Subcutaneous adipose tissue (tissue), 4 donors: ENCODE results near the gene CYTH3. TPM values are rescaled to one million over a fixed set of nuclear protein-coding genes. Genes with fewer than 3 reads are reported as not detected.

Source experiments
- total RNA-seq, 4 donors: library from RNA; depleted of rRNA; stranded (reverse); fragments of >200 nt; gene quantifications; one replicate each; pipeline ENCODE4 v1.1.0, GENCODE V29; 2016
- TF ChIP-seq, protein P1 (sequence below): fragments of 450-650 bp; IDR thresholded peaks from one replicate; pipeline ENCODE4 v1.5.1; 2016; ENCODE audit warnings: low read depth, mild to moderate bottlenecking, control low read depth, antibody characterized with exemption, moderate library complexity

CYTH3 gene
- total RNA-seq, 4 donors from 2014 or later, result 23.6 to 84.0 (median 34.8) TPM

DNA sequence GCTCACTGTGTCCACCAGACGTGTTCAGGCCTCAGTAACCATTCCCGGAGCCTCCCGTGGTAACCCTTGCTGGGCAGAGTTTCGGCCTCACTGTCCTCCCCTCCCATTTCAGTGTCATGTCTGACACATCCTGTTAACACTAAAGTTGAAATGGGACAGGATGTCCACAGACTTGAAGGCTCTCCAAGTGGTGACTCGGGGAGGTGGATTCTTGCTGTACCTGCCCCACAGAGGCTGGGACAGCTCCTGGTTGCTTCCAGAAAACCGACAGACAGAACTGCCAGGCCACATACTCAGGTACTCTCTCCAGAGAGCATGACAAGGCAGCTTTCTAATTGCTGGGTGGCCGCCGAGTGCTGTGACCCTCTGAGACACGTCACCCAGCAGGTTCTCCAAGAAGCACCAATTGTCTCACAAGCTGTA lies 17.9 kb upstream of the CYTH3 start:
- TF ChIP-seq, protein P1, sequence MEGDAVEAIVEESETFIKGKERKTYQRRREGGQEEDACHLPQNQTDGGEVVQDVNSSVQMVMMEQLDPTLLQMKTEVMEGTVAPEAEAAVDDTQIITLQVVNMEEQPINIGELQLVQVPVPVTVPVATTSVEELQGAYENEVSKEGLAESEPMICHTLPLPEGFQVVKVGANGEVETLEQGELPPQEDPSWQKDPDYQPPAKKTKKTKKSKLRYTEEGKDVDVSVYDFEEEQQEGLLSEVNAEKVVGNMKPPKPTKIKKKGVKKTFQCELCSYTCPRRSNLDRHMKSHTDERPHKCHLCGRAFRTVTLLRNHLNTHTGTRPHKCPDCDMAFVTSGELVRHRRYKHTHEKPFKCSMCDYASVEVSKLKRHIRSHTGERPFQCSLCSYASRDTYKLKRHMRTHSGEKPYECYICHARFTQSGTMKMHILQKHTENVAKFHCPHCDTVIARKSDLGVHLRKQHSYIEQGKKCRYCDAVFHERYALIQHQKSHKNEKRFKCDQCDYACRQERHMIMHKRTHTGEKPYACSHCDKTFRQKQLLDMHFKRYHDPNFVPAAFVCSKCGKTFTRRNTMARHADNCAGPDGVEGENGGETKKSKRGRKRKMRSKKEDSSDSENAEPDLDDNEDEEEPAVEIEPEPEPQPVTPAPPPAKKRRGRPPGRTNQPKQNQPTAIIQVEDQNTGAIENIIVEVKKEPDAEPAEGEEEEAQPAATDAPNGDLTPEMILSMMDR, result no peak

DNA sequence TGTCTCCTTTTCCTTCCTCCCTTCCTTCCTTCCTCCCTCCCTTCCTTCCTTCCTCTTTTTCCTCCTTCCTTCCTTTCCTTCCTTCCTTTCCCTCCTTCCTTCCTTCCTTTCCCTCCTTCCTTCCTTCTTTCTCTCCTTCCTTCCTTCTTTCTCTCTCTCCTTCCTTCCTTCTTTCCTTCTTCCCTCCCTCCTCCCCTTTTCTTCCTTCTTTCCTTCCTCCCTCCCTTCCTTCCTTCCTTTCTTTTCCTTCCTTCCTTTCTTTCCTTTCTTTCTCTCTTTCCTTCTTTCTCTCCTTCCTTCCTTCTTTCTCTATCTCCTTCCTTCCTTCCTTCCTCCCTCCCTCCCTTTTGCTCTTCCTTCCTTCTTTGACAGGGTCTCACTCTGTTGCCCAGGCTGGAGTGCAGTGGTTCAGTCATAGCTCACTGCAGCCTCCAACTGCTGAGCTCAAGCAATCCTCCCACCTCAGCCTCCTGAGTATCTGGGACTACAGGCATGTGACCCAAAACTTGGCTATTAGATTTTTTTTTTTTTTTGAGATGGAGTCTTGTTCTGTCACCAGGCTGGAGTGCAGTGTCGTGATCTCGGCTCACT lies 15.9 kb upstream of the CYTH3 start:
- TF ChIP-seq, protein P1, result no peak

DNA sequence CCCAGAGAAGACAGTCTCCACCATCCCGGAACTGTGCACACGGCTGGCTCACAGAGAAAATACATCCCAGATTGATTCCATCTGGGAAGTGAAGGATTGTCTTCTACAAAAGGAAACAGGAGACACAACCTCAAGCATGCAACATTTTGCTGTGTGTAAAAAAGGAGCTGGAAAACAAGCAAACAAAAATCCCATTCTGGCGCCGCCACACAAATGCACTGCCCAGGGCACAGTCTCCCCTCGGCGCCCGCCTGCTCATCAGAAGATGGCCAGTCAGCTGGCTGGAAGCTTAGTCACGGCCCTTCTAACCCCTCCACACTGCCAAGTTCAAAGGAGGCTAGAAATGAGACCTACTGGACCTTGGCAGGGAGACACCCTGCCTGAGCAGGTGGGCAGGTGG lies 14.1 kb upstream of the CYTH3 start:
- TF ChIP-seq, protein P1, result no peak

DNA sequence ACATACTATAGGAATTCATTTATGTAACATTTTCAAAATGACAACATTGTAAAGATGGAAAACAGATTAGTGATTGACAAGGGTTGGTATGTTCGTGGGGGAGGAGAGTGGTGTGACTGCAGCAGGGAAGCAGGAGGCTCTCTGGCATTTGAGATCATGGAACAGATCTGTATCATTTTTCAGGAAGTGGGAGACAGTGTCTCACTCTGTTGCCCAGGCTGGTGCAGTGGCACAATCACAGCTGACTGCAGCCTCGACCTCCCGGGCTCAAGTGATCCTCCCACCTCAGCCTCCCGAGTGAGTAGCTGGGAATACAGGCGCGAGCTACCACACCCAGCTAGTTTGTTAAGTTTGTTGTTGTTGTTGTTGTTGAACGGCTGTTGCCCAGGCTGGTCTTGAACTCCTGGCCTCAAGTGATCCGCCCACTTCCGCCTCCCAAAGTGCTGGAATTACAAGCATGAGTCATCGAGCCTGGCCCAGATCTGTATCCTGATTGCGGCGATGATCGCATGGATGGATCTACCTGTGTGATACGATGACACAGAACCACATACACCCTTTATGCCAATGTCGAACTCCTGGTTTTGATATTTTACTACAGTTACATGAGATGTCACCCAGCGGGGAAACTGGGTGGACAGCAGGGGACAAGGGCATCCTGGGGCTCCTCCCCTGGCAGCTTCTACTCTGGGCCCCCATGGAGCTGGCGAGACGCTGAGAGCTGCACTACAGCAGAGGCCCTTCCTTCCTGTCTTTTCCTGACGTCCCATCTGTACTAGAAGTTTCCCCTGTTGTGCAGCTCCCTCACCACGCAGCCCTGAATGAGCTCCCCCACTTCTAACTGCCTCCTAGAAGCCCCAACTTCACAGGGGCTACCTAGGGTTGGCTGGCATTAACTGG lies 12.3 kb upstream of the CYTH3 start:
- TF ChIP-seq, protein P1, result no peak

DNA sequence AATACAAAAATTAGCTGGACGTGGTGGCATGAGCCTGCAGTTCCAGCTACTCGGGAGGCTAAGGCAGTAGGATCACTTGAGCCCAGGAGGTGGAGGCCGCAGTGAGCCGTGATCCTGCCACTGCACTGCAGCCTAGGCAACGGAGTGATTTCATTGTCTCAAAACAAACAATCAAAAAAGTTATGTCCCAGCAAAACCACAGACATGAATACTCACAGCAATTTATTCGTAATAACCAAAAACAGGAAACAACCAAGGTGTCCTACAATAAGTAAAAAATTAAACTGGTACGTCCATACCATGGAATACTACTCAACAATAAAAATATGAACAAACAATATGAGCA lies 11.6 kb upstream of the CYTH3 start:
- TF ChIP-seq, protein P1, result no peak

DNA sequence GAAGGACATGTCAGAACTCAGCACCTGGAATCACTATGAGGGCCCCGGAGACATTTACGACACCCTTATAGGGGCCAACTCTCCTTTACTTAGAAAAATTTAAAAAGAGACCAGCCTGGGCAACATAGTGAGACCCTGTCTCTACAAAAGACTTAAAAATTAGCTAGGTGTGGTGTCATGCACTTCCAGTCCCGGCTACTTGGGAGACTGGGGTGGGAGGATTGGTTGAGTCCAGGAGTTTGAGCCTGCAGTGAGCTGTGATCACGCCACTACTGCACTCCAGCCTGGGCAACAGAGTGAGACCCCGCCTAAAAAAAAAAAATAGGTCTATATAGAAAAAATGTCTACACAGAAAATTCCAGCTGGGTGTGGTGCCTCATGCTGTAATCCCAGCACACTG lies 7.5 kb upstream of the CYTH3 start:
- TF ChIP-seq, protein P1, result no peak

DNA sequence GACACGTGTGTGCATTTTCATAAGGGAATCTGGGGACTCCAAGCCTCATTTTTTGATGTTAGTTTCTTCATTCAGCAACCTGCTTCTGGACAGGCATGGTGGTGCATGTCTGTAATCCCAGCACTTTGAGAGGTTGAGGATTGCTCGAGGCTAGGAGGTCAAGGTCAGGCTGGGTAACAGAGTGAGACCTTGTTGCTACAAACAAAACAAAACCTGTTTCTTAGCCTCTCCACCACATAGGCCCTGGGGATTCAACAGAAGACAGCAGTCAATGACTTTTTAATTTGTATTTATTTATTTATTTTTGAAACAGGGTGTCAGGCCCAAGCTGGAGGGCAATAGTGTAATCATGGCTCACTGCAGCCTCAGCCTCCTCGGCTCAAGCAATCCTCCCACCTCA lies 6.9 kb upstream of the CYTH3 start:
- TF ChIP-seq, protein P1, result no peak
